ENCODE results near the gene OLFML2A. TPM values are rescaled to one million over a fixed set of nuclear protein-coding genes. Genes with fewer than 3 reads are reported as not detected.

OLFML2A gene
- polyA plus RNA-seq, 2 of the 4 experiments (the other 2 are of a cell fraction), result 8.2 to 14.5 TPM

DNA sequence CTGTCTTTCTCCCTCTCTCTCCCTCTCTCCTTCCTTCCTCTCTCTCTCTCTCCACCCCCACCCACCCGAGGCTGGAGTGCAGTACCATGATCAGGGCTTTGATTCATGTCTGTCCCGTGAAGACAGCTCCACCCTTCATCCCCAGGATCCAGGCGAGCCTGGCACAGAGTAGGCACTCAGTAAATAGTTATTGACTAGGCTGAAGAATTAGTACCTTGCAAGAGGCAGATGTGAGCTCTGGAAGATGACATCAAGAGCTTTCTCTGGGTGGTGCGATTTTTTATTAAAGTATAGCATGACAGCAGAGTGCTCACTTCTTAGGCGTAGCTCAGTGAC, 52.4 kb downstream of the OLFML2A start:
- Histone ChIP-seq H3K4me3 (no peak overlapping the region), H3K4me1 (peaks cover 5% of the 10 kb centered on the region), H3K27ac (no peak overlapping the region), H3K4me2 (peak overlapping the region; percentile 5; the same call in 1 of the 3 replicates), H3K9me3 (no peaks in the 10 kb centered on the region)
- ChIA-PET CTCF (interaction anchor here (1.1 to 43.0 kb wide), 4 partner anchors 10 to 43 kb away, joined by 6 to 2512 read pairs (median 232); partner anchors contain the start of genes NR6A1, OLFML2A and WDR38), POLR2A (no interaction called here)
- DNase-seq (ENCODE audit: low read depth in 1 of 2, low spot score in 1 of 2), result no peak
- TF ChIP-seq BHLHE40 (IDR thresholded peaks at IDR 0.05; ENCODE audit: low read depth, low read length) (no peak), KDM1A (IDR thresholded peaks at IDR 0.05; ENCODE audit: low read depth) (no peak), NFE2L2 (conservative IDR thresholded peaks at IDR 0.05; ENCODE audit: low read length) (no peak)
- TF ChIP-seq, protein P1, sequence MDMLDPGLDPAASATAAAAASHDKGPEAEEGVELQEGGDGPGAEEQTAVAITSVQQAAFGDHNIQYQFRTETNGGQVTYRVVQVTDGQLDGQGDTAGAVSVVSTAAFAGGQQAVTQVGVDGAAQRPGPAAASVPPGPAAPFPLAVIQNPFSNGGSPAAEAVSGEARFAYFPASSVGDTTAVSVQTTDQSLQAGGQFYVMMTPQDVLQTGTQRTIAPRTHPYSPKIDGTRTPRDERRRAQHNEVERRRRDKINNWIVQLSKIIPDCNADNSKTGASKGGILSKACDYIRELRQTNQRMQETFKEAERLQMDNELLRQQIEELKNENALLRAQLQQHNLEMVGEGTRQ (IDR thresholded peaks at IDR 0.05), result no peak
- 21% methylated on average over 5 of the region's 5 CpGs for WGBS (ENCODE audit: missing lambda C conversion rate)
- no peak for FAIRE-seq
- peak; percentile 43 to 51; a peak in 4 of 6 replicates for ATAC-seq

DNA sequence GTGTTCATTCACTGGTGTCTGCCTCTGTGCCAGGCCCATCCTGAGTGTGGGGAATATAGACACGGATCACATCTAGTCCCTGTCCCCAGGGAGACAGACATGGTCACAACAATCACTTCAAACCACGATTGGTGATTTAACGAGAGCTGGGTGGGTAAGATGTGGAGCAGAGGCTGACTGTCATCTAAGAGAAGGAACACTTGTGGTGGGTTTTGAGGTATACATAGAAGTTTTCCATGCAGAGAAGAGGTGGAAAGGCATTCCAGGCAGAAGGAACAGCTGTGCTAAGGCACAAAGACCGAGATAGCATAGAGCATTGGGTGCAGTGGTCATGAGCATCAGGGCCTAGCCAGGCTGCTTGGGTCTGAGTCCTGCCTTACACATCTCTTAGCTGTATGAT, 53.7 kb downstream of the OLFML2A start:
- ChIA-PET POLR2A (no interaction called here), CTCF (interaction anchor here (1.8 to 43.0 kb wide), 4 partner anchors 10 to 44 kb away, joined by 7 to 2512 read pairs (median 232); partner anchors contain the start of genes NR6A1, OLFML2A and WDR38)
- Histone ChIP-seq H3K27ac (no peak overlapping the region), H3K9me3 (no peaks in the 10 kb centered on the region), H3K4me3 (no peak overlapping the region), H3K4me1 (peaks cover 18% of the 10 kb centered on the region), H3K4me2 (no peak overlapping the region)
- TF ChIP-seq FOXS1 (CRISPR knock-in tag; IDR thresholded peaks at IDR 0.05) (no peak), ZFP36 (IDR thresholded peaks at IDR 0.05; ENCODE audit: borderline replicate concordance, partially characterized antibody) (no peak), RFX5 (IDR thresholded peaks at IDR 0.05) (no peak), MAFK (IDR thresholded peaks at IDR 0.05; ENCODE audit: partially characterized antibody) (no peak)
- no peak for ATAC-seq
- no peak for DNase-seq (ENCODE audit: low read depth in 1 of 2, low spot score in 1 of 2)
- FAIRE-seq, result no peak
- WGBS (ENCODE audit: missing lambda C conversion rate), result 44% methylated on average over 4 of the region's 4 CpGs

DNA sequence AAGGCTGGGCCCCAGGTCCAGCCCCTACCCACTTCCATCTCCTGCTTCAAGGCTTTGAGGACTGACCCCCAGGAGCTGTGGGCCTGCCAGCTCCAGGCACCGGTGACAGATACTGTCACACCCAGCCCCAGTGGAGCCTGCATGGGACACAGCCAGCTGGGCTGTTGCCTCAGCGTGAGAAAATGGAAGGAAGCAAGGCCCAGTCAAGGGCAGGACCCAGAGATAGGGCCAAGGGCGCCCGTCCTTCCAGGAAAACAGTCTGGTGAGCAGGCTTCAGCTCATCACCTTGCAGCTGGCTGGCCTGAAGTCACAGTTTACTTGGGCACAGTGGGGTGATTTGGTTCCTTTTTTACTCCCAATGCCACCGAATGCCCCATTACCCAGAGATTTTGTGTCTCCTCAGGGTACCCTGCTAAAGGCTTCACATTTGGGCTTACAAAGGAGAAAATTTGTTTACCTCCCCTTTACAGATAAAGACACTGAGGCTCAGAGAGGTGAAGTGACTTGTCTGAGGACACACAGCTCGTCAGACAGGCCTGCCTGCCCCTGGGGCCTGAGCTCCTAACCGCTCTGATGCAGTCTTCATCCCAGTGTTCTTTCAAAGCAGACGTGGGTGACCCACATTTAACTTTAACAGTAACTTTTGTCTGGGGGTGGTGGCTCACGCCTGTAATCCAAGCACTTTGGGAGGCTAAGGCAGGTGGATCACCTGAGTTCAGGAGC, 54.9 kb downstream of the OLFML2A start:
- H3K27ac ChIP-seq, result no peak overlapping the region
- WGBS (ENCODE audit: missing lambda C conversion rate), result 82% methylated on average over 9 of the region's 9 CpGs
- H3K4me2 ChIP-seq, result no peak overlapping the region
- no peaks in the 10 kb centered on the region for H3K9me3 ChIP-seq
- no peak for ATAC-seq
- no peak for DNase-seq (ENCODE audit: low read depth in 1 of 2, low spot score in 1 of 2)
- no peak for FAIRE-seq
- H3K4me3 ChIP-seq, result no peak overlapping the region
- CTCF ChIA-PET, result interaction anchor here (1.8 to 43.0 kb wide), 4 partner anchors 8 to 45 kb away, joined by 7 to 2512 read pairs (median 229); partner anchors contain the start of genes NR6A1, OLFML2A and WDR38
- TF ChIP-seq RARB (CRISPR knock-in tag; IDR thresholded peaks at IDR 0.05) (no peak), SMC3 (IDR thresholded peaks at IDR 0.05) (no peak), KDM1A (IDR thresholded peaks at IDR 0.05; ENCODE audit: low read depth) (no peak), CBX8 (IDR thresholded peaks at IDR 0.05) (no peak), GATA3 (IDR thresholded peaks at IDR 0.05; ENCODE audit: borderline replicate concordance) (no peak), ZC3H11A (IDR thresholded peaks at IDR 0.05) (no peak), KDM5A (IDR thresholded peaks at IDR 0.05) (no peak), MYC (IDR thresholded peaks at IDR 0.05; ENCODE audit: borderline replicate concordance, low read length) (no peak), ZFP36 (IDR thresholded peaks at IDR 0.05; ENCODE audit: borderline replicate concordance, partially characterized antibody) (no peak), RAD21 (conservative IDR thresholded peaks at IDR 0.05 in 1 of 2, IDR thresholded peaks at IDR 0.05 in 1 of 2) (no peak), EHMT2 (IDR thresholded peaks at IDR 0.05; ENCODE audit: low read depth) (no peak), SREBF2 (IDR thresholded peaks at IDR 0.05) (no peak), RNF2 (IDR thresholded peaks at IDR 0.05; ENCODE audit: borderline replicate concordance, low read depth) (no peak), CEBPB (IDR thresholded peaks at IDR 0.05) (no peak)
- TF ChIP-seq, protein P2, sequence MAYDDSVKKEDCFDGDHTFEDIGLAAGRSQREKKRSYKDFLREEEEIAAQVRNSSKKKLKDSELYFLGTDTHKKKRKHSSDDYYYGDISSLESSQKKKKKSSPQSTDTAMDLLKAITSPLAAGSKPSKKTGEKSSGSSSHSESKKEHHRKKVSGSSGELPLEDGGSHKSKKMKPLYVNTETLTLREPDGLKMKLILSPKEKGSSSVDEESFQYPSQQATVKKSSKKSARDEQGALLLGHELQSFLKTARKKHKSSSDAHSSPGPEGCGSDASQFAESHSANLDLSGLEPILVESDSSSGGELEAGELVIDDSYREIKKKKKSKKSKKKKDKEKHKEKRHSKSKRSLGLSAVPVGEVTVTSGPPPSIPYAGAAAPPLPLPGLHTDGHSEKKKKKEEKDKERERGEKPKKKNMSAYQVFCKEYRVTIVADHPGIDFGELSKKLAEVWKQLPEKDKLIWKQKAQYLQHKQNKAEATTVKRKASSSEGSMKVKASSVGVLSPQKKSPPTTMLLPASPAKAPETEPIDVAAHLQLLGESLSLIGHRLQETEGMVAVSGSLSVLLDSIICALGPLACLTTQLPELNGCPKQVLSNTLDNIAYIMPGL (CRISPR knock-in tag; IDR thresholded peaks at IDR 0.05; ENCODE audit: borderline replicate concordance), result no peak
- TF ChIP-seq, protein P3, sequence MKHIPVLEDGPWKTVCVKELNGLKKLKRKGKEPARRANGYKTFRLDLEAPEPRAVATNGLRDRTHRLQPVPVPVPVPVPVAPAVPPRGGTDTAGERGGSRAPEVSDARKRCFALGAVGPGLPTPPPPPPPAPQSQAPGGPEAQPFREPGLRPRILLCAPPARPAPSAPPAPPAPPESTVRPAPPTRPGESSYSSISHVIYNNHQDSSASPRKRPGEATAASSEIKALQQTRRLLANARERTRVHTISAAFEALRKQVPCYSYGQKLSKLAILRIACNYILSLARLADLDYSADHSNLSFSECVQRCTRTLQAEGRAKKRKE (CRISPR knock-in tag; IDR thresholded peaks at IDR 0.05; ENCODE audit: low read depth), result no peak
- TF ChIP-seq, protein P4, sequence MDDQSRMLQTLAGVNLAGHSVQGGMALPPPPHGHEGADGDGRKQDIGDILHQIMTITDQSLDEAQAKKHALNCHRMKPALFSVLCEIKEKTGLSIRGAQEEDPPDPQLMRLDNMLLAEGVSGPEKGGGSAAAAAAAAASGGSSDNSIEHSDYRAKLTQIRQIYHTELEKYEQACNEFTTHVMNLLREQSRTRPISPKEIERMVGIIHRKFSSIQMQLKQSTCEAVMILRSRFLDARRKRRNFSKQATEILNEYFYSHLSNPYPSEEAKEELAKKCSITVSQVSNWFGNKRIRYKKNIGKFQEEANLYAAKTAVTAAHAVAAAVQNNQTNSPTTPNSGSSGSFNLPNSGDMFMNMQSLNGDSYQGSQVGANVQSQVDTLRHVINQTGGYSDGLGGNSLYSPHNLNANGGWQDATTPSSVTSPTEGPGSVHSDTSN (IDR thresholded peaks at IDR 0.05), result no peak
- TF ChIP-seq, protein P5, sequence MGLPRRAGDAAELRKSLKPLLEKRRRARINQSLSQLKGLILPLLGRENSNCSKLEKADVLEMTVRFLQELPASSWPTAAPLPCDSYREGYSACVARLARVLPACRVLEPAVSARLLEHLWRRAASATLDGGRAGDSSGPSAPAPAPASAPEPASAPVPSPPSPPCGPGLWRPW (IDR thresholded peaks at IDR 0.05), result no peak
- POLR2A ChIA-PET, result no interaction called here
- peaks cover 18% of the 10 kb centered on the region for H3K4me1 ChIP-seq

Data from A549 (cell line).